Measurements from ENCODE around the gene FGF6. TPM values are rescaled to one million over a fixed set of nuclear protein-coding genes. Genes with fewer than 3 reads are reported as not detected.

FGF6 gene
- total RNA-seq, 1 experiment from 2014 or later = not detected

GRCh38 chr12:4432878-4433744, 12.5 kb downstream of the FGF6 start:
- Histone ChIP-seq H3K4me3 (ENCODE audit: low read depth in 2 of 2, low read length in 2 of 2) (no peak overlapping the region), H3K9me3 (ENCODE audit: control insufficient read depth, insufficient read depth, low read depth, low read length) (no peaks in the 10 kb centered on the region), H3K4me1 (ENCODE audit: control insufficient read depth, insufficient read depth, low read length) (no peaks in the 10 kb centered on the region), H3K36me3 (ENCODE audit: control insufficient read depth, insufficient read depth, low read length) (no peaks in the 10 kb centered on the region), H3K27me3 (ENCODE audit: control insufficient read depth, insufficient read depth, low read length) (no peaks in the 10 kb centered on the region), H3K27ac (ENCODE audit: low read length) (no peak overlapping the region)
- in situ Hi-C loops (cut with HindIII; ENCODE audit: low pct_unique_long_range_greater_than_20kb, low sequenced_read_pairs) (no loop called here), intact Hi-C loops (cut with micrococcal nuclease; ENCODE audit: unreplicated experiment) (no loop called here)
- ChIA-PET POLR2A (no interaction called here), CTCF (no interaction called here)
- no peak for TF ChIP-seq SIN3A (IDR thresholded peaks at IDR 0.05; ENCODE audit: borderline replicate concordance, insufficient read depth, low read depth, low read length)
- TF ChIP-seq TCF7L2 (IDR thresholded peaks at IDR 0.05; ENCODE audit: low read depth, low read length) = no peak
- TF ChIP-seq CTCF (IDR thresholded peaks at IDR 0.05) = no peak
- no peak for TF ChIP-seq POLR2AphosphoS5 (IDR thresholded peaks at IDR 0.05; ENCODE audit: low read depth, low read length)
- TF ChIP-seq REST (IDR thresholded peaks at IDR 0.05; ENCODE audit: insufficient read depth in 1 of 2, low read depth in 2 of 2, low read length in 1 of 2) = no peak
- ATAC-seq (no peak), DNase-seq (ENCODE audit: low read depth, low spot score) (no peak)
- BruUV-seq (replicated peaks) = no TSS peak

GRCh38 chr12:4431866-4432265, 13.7 kb downstream of the FGF6 start:
- Histone ChIP-seq H3K4me1 (ENCODE audit: control insufficient read depth, insufficient read depth, low read length) (no peaks in the 10 kb centered on the region), H3K36me3 (ENCODE audit: control insufficient read depth, insufficient read depth, low read length) (no peaks in the 10 kb centered on the region), H3K27me3 (ENCODE audit: control insufficient read depth, insufficient read depth, low read length) (no peaks in the 10 kb centered on the region), H3K27ac (ENCODE audit: low read length) (no peak overlapping the region), H3K4me3 (ENCODE audit: low read depth in 2 of 2, low read length in 2 of 2) (no peak overlapping the region), H3K9me3 (ENCODE audit: control insufficient read depth, insufficient read depth, low read depth, low read length) (no peaks in the 10 kb centered on the region)
- intact Hi-C loops (cut with micrococcal nuclease; ENCODE audit: unreplicated experiment) = no loop called here
- no peak for DNase-seq (ENCODE audit: low read depth, low spot score)
- BruUV-seq (replicated peaks) = no TSS peak
- no peak for ATAC-seq
- in situ Hi-C loops (cut with HindIII; ENCODE audit: low pct_unique_long_range_greater_than_20kb, low sequenced_read_pairs) = no loop called here
- TF ChIP-seq SIN3A (IDR thresholded peaks at IDR 0.05; ENCODE audit: borderline replicate concordance, insufficient read depth, low read depth, low read length) (no peak), TCF7L2 (IDR thresholded peaks at IDR 0.05; ENCODE audit: low read depth, low read length) (no peak), CTCF (IDR thresholded peaks at IDR 0.05) (no peak), REST (IDR thresholded peaks at IDR 0.05; ENCODE audit: insufficient read depth in 1 of 2, low read depth in 2 of 2, low read length in 1 of 2) (no peak), POLR2AphosphoS5 (IDR thresholded peaks at IDR 0.05; ENCODE audit: low read depth, low read length) (no peak)
- POLR2A ChIA-PET = no interaction called here
- CTCF ChIA-PET = no interaction called here
